HUES6 (cell line): Measurements from ENCODE around the gene IGSF11.

Source experiments
- H3K27ac ChIP-seq: 2 replicates; pipeline ENCODE4 v1.7.0; 2013; ENCODE audit warnings: low read depth, mild to moderate bottlenecking, low read length, inconsistent platforms
- H3K27me3 ChIP-seq: 2 replicates; pipeline ENCODE4 v1.6.1; 2013; ENCODE audit warnings: low read length; ENCODE audit not compliant: control insufficient read depth, insufficient read depth
- H3K36me3 ChIP-seq: 2 replicates; pipeline ENCODE4 v1.6.1; 2013; ENCODE audit warnings: low read length; ENCODE audit not compliant: control insufficient read depth, insufficient read depth
- H3K4me1 ChIP-seq: 2 replicates; pipeline ENCODE4 v1.6.1; 2013; ENCODE audit warnings: low read length; ENCODE audit not compliant: control insufficient read depth, insufficient read depth
- H3K4me3 ChIP-seq: 2 replicates; pipeline ENCODE4 v1.5.1; 2013; ENCODE audit warnings: low read depth, low read length
- H3K9ac ChIP-seq: one replicate; pipeline ENCODE4 v1.6.1; 2013; ENCODE audit warnings: mild to moderate bottlenecking, low read length
- H3K9me3 ChIP-seq: 2 replicates; pipeline ENCODE4 v1.6.1; 2013; ENCODE audit warnings: low read depth, low read length; ENCODE audit not compliant: control insufficient read depth, insufficient read depth

The IGSF11 gene

GRCh38 chr3:119033393-119034255, 1.0 kb downstream of the IGSF11 start:
- Histone ChIP-seq H3K4me1 (no peaks in the 10 kb centered on the region), H3K27ac (no peak overlapping the region), H3K9me3 (no peaks in the 10 kb centered on the region), H3K9ac (no peak overlapping the region), H3K36me3 (no peaks in the 10 kb centered on the region), H3K4me3 (peak overlapping the region; percentile 92), H3K27me3 (peaks cover 43% of the 10 kb centered on the region)

GRCh38 chr3:119025171-119025795, 9.4 kb downstream of the IGSF11 start:
- Histone ChIP-seq H3K9me3 (no peaks in the 10 kb centered on the region), H3K4me3 (no peak overlapping the region), H3K4me1 (no peaks in the 10 kb centered on the region), H3K9ac (no peak overlapping the region), H3K27me3 (no peaks in the 10 kb centered on the region), H3K27ac (no peak overlapping the region), H3K36me3 (no peaks in the 10 kb centered on the region)

- Histone ChIP-seq H3K4me3 (no peak overlapping the region), H3K36me3 (no peaks in the 10 kb centered on the region), H3K27me3 (no peaks in the 10 kb centered on the region)
Observed at GRCh38 chr3:119019767-119020518, 14.7 kb downstream of the IGSF11 start.

GRCh38 chr3:119018690-119019463, 15.8 kb downstream of the IGSF11 start:
- no peaks in the 10 kb centered on the region for H3K36me3 ChIP-seq
- H3K9me3 ChIP-seq: no peaks in the 10 kb centered on the region
- H3K9ac ChIP-seq: no peak overlapping the region
- no peak overlapping the region for H3K4me3 ChIP-seq
- no peak overlapping the region for H3K27ac ChIP-seq
- H3K27me3 ChIP-seq: no peaks in the 10 kb centered on the region
- H3K4me1 ChIP-seq: 0 out of 2 replicates have a peak, but pooled peaks cover 2% of the 10 kb centered on the region

More at GRCh38 chr3:119019767-119020518, 14.7 kb downstream of the IGSF11 start:
- Histone ChIP-seq H3K9ac (no peak overlapping the region), H3K27ac (no peak overlapping the region), H3K4me1 (0 out of 2 replicates have a peak, but pooled peaks cover 2% of the 10 kb centered on the region), H3K9me3 (no peaks in the 10 kb centered on the region)

- no peak overlapping the region for H3K27ac ChIP-seq
- H3K9me3 ChIP-seq: no peaks in the 10 kb centered on the region
- H3K4me1 ChIP-seq: 0 out of 2 replicates have a peak, but pooled peaks cover 2% of the 10 kb centered on the region
- no peak overlapping the region for H3K4me3 ChIP-seq
- no peaks in the 10 kb centered on the region for H3K36me3 ChIP-seq
- H3K9ac ChIP-seq: no peak overlapping the region
- H3K27me3 ChIP-seq: no peaks in the 10 kb centered on the region
Observed at GRCh38 chr3:119015942-119016341, 18.7 kb downstream of the IGSF11 start.

GRCh38 chr3:119013951-119014350, 20.7 kb downstream of the IGSF11 start:
- no peaks in the 10 kb centered on the region for H3K36me3 ChIP-seq
- 0 out of 2 replicates have a peak, but pooled peaks cover 2% of the 10 kb centered on the region for H3K4me1 ChIP-seq
- no peak overlapping the region for H3K9ac ChIP-seq
- no peak overlapping the region for H3K4me3 ChIP-seq
- H3K9me3 ChIP-seq: no peaks in the 10 kb centered on the region
- H3K27me3 ChIP-seq: no peaks in the 10 kb centered on the region
- H3K27ac ChIP-seq: no peak overlapping the region

- Histone ChIP-seq H3K36me3 (no peaks in the 10 kb centered on the region), H3K9ac (no peak overlapping the region), H3K27ac (no peak overlapping the region), H3K4me3 (no peak overlapping the region), H3K9me3 (peaks cover 10% of the 10 kb centered on the region; the same call in 1 of the 2 replicates), H3K27me3 (no peaks in the 10 kb centered on the region), H3K4me1 (0 out of 2 replicates have a peak, but pooled peaks cover 2% of the 10 kb centered on the region)
Observed at GRCh38 chr3:119011528-119011927, 23.1 kb downstream of the IGSF11 start.

GRCh38 chr3:118997190-118997589, 37.5 kb downstream of the IGSF11 start:
- Histone ChIP-seq H3K36me3 (no peaks in the 10 kb centered on the region), H3K9ac (no peak overlapping the region), H3K9me3 (no peaks in the 10 kb centered on the region), H3K4me1 (no peaks in the 10 kb centered on the region; the same call in 1 of the 2 replicates), H3K4me3 (no peak overlapping the region), H3K27me3 (no peaks in the 10 kb centered on the region), H3K27ac (no peak overlapping the region)

GRCh38 chr3:118991775-118992174, 42.9 kb downstream of the IGSF11 start:
- H3K27me3 ChIP-seq: no peaks in the 10 kb centered on the region
- H3K9me3 ChIP-seq: no peaks in the 10 kb centered on the region
- no peaks in the 10 kb centered on the region for H3K36me3 ChIP-seq
- no peak overlapping the region for H3K4me3 ChIP-seq
- H3K4me1 ChIP-seq: peaks cover 30% of the 10 kb centered on the region
- no peak overlapping the region for H3K27ac ChIP-seq
- H3K9ac ChIP-seq: no peak overlapping the region

- H3K27ac ChIP-seq: no peak overlapping the region
- H3K9ac ChIP-seq: no peak overlapping the region
- no peaks in the 10 kb centered on the region for H3K36me3 ChIP-seq
- no peak overlapping the region for H3K4me3 ChIP-seq
- H3K4me1 ChIP-seq: peaks cover 36% of the 10 kb centered on the region
- H3K27me3 ChIP-seq: no peaks in the 10 kb centered on the region
- no peaks in the 10 kb centered on the region for H3K9me3 ChIP-seq
Observed at GRCh38 chr3:118990823-118991560, 43.7 kb downstream of the IGSF11 start.
